Karpas-422 (cell line): ENCODE data around the gene C1orf21. TPM values are rescaled to one million over a fixed set of nuclear protein-coding genes. Genes with fewer than 3 reads are reported as not detected.

Experiments used
- DNase-seq: peaks from one replicate; pipeline ENCODE4 v3.0.0-alpha.2; 2015
- H2AFZ ChIP-seq: fragments of 200-600 bp; sonication (generic); 2 replicates; pipeline ENCODE4 v1.6.1; 2014; ENCODE audit warnings: antibody characterized with exemption, low read length, mixed read lengths
- H3K27ac ChIP-seq: fragments of 200-600 bp; sonication (generic); 2 replicates; pipeline ENCODE4 v1.5.1; 2014; ENCODE audit warnings: mild to moderate bottlenecking, low read length, moderate library complexity
- H3K27me3 ChIP-seq: fragments of 200-600 bp; sonication (generic); 2 replicates; pipeline ENCODE4 v1.6.1; 2014; ENCODE audit warnings: low read length, mixed read lengths
- H3K36me3 ChIP-seq: fragments of 200-600 bp; sonication (generic); 2 replicates; pipeline ENCODE4 v1.6.1; 2014; ENCODE audit warnings: low read length, mixed read lengths; ENCODE audit not compliant: insufficient read depth
- H3K4me1 ChIP-seq: fragments of 200-600 bp; sonication (generic); 2 replicates; pipeline ENCODE4 v1.6.1; 2014; ENCODE audit warnings: mild to moderate bottlenecking, low read length, mixed read lengths
- H3K4me2 ChIP-seq: fragments of 200-600 bp; sonication (generic); 2 replicates; pipeline ENCODE4 v1.6.1; 2014; ENCODE audit warnings: low read length, low read depth, mild to moderate bottlenecking; ENCODE audit not compliant: poor library complexity, severe bottlenecking
- H3K4me3 ChIP-seq: fragments of 200-600 bp; sonication (generic); 2 replicates; pipeline ENCODE4 v1.5.1; 2014; ENCODE audit warnings: mild to moderate bottlenecking, antibody characterized with exemption, low read length, mixed read lengths
- H3K79me2 ChIP-seq: fragments of 200-600 bp; sonication (generic); 2 replicates; pipeline ENCODE4 v1.6.1; 2014; ENCODE audit warnings: mild to moderate bottlenecking, low read length, mixed read lengths
- H3K9ac ChIP-seq: fragments of 200-600 bp; sonication (generic); 2 replicates; pipeline ENCODE4 v1.6.0; 2014; ENCODE audit warnings: low read length
- H3K9me2 ChIP-seq: fragments of 200-600 bp; sonication (generic), shearing (Covaris generic); replicated peaks from 2 replicates; pipeline ENCODE4 v1.6.0; 2014; ENCODE audit warnings: mild to moderate bottlenecking, low read length, moderate library complexity; ENCODE audit not compliant: insufficient read depth
- H3K9me3 ChIP-seq: fragments of 300-700, 200-600 bp; sonication (generic); 2 replicates; pipeline ENCODE4 v1.6.1; 2014; ENCODE audit warnings: low read length, mixed read lengths
- H4K20me1 ChIP-seq: fragments of 200-600 bp; sonication (generic); 2 replicates; pipeline ENCODE4 v1.6.1; 2014; ENCODE audit warnings: mild to moderate bottlenecking, antibody characterized with exemption, low read length, low read depth; ENCODE audit not compliant: insufficient read depth
- total RNA-seq: library from RNA; depleted of rRNA; stranded (reverse); fragments of >200 nt; shearing (Covaris generic); gene quantifications from 2 replicates; pipeline ENCODE4 v1.2.3, GENCODE V29; 2014; ENCODE audit warnings: low replicate concordance

C1orf21 gene
- total RNA-seq, 1 experiment from 2014 or later: not detected

- Histone ChIP-seq H3K27me3 (no peaks in the 10 kb centered on the region), H2AFZ (no peak overlapping the region), H3K27ac (no peak overlapping the region), H3K79me2 (no peaks in the 10 kb centered on the region), H4K20me1 (no peaks in the 10 kb centered on the region), H3K4me2 (no peak overlapping the region), H3K9ac (no peak overlapping the region), H3K36me3 (no peaks in the 10 kb centered on the region), H3K4me3 (no peak overlapping the region), H3K9me3 (no peaks in the 10 kb centered on the region), H3K4me1 (no peaks in the 10 kb centered on the region), H3K9me2 (no peaks in the 10 kb centered on the region)
- no peak for DNase-seq
These were observed 78.8 kb downstream of the C1orf21 start for GRCh38 chr1:184465489-184466146.

GRCh38 chr1:184467295-184467694 lies 80.5 kb downstream of the C1orf21 start:
- Histone ChIP-seq H2AFZ (no peak overlapping the region), H3K4me3 (no peak overlapping the region), H3K9me2 (no peaks in the 10 kb centered on the region), H4K20me1 (no peaks in the 10 kb centered on the region), H3K9ac (no peak overlapping the region), H3K36me3 (no peaks in the 10 kb centered on the region), H3K4me2 (no peak overlapping the region), H3K4me1 (no peaks in the 10 kb centered on the region), H3K27ac (no peak overlapping the region), H3K9me3 (no peaks in the 10 kb centered on the region), H3K27me3 (no peaks in the 10 kb centered on the region), H3K79me2 (no peaks in the 10 kb centered on the region)
- DNase-seq: no peak

- no peaks in the 10 kb centered on the region for H3K79me2 ChIP-seq
- no peak overlapping the region for H3K4me3 ChIP-seq
- H4K20me1 ChIP-seq: no peaks in the 10 kb centered on the region
- H2AFZ ChIP-seq: no peak overlapping the region
- no peak overlapping the region for H3K4me2 ChIP-seq
- no peaks in the 10 kb centered on the region for H3K4me1 ChIP-seq
- no peaks in the 10 kb centered on the region for H3K27me3 ChIP-seq
- no peak overlapping the region for H3K27ac ChIP-seq
- H3K9ac ChIP-seq: no peak overlapping the region
- H3K9me3 ChIP-seq: no peaks in the 10 kb centered on the region
- no peaks in the 10 kb centered on the region for H3K36me3 ChIP-seq
- DNase-seq: no peak
- H3K9me2 ChIP-seq: no peaks in the 10 kb centered on the region
These were observed 82.6 kb downstream of the C1orf21 start for GRCh38 chr1:184469396-184469795.

- Histone ChIP-seq H3K36me3 (no peaks in the 10 kb centered on the region), H3K27ac (no peak overlapping the region), H3K4me1 (no peaks in the 10 kb centered on the region), H4K20me1 (no peaks in the 10 kb centered on the region), H3K4me3 (no peak overlapping the region), H2AFZ (no peak overlapping the region), H3K4me2 (no peak overlapping the region), H3K9me3 (no peaks in the 10 kb centered on the region), H3K79me2 (no peaks in the 10 kb centered on the region), H3K9ac (no peak overlapping the region), H3K9me2 (no peaks in the 10 kb centered on the region), H3K27me3 (no peaks in the 10 kb centered on the region)
- no peak for DNase-seq
These were observed 84.9 kb downstream of the C1orf21 start for GRCh38 chr1:184471686-184472085.

- no peak for DNase-seq
- no peak overlapping the region for H3K9ac ChIP-seq
- no peak overlapping the region for H3K4me3 ChIP-seq
- H3K4me2 ChIP-seq: no peak overlapping the region
- no peaks in the 10 kb centered on the region for H3K9me3 ChIP-seq
- H3K79me2 ChIP-seq: no peaks in the 10 kb centered on the region
- no peaks in the 10 kb centered on the region for H3K4me1 ChIP-seq
- no peak overlapping the region for H3K27ac ChIP-seq
- no peak overlapping the region for H2AFZ ChIP-seq
- no peaks in the 10 kb centered on the region for H4K20me1 ChIP-seq
- H3K9me2 ChIP-seq: no peaks in the 10 kb centered on the region
- H3K36me3 ChIP-seq: no peaks in the 10 kb centered on the region
- no peaks in the 10 kb centered on the region for H3K27me3 ChIP-seq
These were observed 85.3 kb downstream of the C1orf21 start for GRCh38 chr1:184472136-184472535.

GRCh38 chr1:184473176-184473966 lies 86.5 kb downstream of the C1orf21 start:
- Histone ChIP-seq H4K20me1 (no peaks in the 10 kb centered on the region), H3K27ac (no peak overlapping the region), H3K9ac (no peak overlapping the region), H3K9me3 (no peaks in the 10 kb centered on the region), H3K79me2 (no peaks in the 10 kb centered on the region), H2AFZ (no peak overlapping the region), H3K36me3 (no peaks in the 10 kb centered on the region), H3K9me2 (no peaks in the 10 kb centered on the region), H3K4me1 (no peaks in the 10 kb centered on the region), H3K4me2 (no peak overlapping the region), H3K4me3 (no peak overlapping the region), H3K27me3 (no peaks in the 10 kb centered on the region)
- no peak for DNase-seq

- DNase-seq: no peak
- Histone ChIP-seq H3K4me2 (no peak overlapping the region), H3K27ac (no peak overlapping the region), H4K20me1 (no peaks in the 10 kb centered on the region), H3K4me1 (no peaks in the 10 kb centered on the region), H3K9me3 (no peaks in the 10 kb centered on the region), H3K9me2 (no peaks in the 10 kb centered on the region), H3K27me3 (no peaks in the 10 kb centered on the region), H3K9ac (no peak overlapping the region), H3K36me3 (no peaks in the 10 kb centered on the region), H2AFZ (no peak overlapping the region), H3K4me3 (no peak overlapping the region), H3K79me2 (no peaks in the 10 kb centered on the region)
These were observed 89.4 kb downstream of the C1orf21 start for GRCh38 chr1:184476187-184476586.

GRCh38 chr1:184479435-184480167 lies 92.8 kb downstream of the C1orf21 start:
- DNase-seq: no peak
- H3K27me3 ChIP-seq: no peaks in the 10 kb centered on the region
- no peaks in the 10 kb centered on the region for H3K79me2 ChIP-seq
- H3K9ac ChIP-seq: no peak overlapping the region
- H4K20me1 ChIP-seq: no peaks in the 10 kb centered on the region
- no peaks in the 10 kb centered on the region for H3K9me2 ChIP-seq
- no peaks in the 10 kb centered on the region for H3K36me3 ChIP-seq
- no peak overlapping the region for H3K4me2 ChIP-seq
- no peak overlapping the region for H3K4me3 ChIP-seq
- H3K4me1 ChIP-seq: no peaks in the 10 kb centered on the region
- H3K27ac ChIP-seq: no peak overlapping the region
- no peak overlapping the region for H2AFZ ChIP-seq
- no peaks in the 10 kb centered on the region for H3K9me3 ChIP-seq
